ENCODE measurements around the gene GOSR1.
"Not testable (repeated sequence)": the region's sequence is repeated elsewhere in the genome, so short reads cannot be mapped to it uniquely, and the experiment has no call there.

Gene GOSR1

DNA sequence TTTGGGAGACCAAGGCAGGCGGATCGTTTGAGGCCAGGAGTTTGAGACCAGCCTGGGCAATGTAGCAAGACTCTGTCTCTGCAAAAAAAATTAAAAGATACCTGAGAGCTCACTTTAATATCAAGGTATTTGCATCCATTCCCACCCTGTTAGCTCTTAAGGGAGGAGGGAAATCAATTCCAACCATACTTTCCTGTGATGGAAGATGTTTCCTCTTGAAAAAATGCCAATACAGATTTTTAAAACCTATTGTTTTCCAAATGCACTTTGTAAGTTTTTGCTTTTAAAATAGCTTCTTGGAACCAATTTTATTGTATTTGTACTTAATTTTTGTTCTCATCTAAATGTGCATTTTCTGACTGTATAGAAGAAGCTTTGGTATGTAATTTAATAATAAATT lies 49.2 kb downstream of the GOSR1 start:
- TF ChIP-seq, protein P1, sequence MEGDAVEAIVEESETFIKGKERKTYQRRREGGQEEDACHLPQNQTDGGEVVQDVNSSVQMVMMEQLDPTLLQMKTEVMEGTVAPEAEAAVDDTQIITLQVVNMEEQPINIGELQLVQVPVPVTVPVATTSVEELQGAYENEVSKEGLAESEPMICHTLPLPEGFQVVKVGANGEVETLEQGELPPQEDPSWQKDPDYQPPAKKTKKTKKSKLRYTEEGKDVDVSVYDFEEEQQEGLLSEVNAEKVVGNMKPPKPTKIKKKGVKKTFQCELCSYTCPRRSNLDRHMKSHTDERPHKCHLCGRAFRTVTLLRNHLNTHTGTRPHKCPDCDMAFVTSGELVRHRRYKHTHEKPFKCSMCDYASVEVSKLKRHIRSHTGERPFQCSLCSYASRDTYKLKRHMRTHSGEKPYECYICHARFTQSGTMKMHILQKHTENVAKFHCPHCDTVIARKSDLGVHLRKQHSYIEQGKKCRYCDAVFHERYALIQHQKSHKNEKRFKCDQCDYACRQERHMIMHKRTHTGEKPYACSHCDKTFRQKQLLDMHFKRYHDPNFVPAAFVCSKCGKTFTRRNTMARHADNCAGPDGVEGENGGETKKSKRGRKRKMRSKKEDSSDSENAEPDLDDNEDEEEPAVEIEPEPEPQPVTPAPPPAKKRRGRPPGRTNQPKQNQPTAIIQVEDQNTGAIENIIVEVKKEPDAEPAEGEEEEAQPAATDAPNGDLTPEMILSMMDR (IDR thresholded peaks at IDR 0.05): no peak

DNA sequence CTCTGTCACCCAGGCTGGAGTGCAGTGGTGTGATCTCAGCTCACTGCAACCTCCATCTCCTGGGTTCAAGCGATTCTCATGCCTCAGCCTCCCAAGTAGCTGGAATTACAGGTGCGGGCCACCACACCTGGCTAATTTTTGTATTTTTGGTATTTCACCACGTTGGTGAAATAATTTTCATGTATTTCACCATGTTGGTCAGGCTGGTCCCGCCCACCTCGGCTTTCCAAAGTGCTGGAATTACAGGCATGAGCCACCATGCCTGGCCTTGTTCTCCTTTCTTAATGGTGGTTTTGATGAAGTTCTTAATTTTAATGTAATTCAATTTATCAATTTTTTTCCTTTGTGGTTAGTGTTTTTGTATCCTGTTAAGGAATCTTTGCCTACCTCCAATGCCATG lies 51.5 kb downstream of the GOSR1 start:
- H3K4me1 ChIP-seq: peaks cover 0 to 11% (median 8%) of the 10 kb centered on the region in 4 donors
- intact Hi-C loops (cut with DNase I; ENCODE audit: low total_unique reads); H3K27ac ChIP-seq; H3K4me3 ChIP-seq; DNase-seq; H3K27me3 ChIP-seq; H3K9me3 ChIP-seq: not testable (repeated sequence)
- H3K36me3 ChIP-seq: peaks cover 0 to 15% (median 0%) of the 10 kb centered on the region in 3 donors

More for the DNA sequence above, 49.2 kb downstream of the GOSR1 start:
- no peaks in the 10 kb centered on the region for H3K9me3 ChIP-seq
- DNase-seq: no peak
- no peaks in the 10 kb centered on the region for H3K27me3 ChIP-seq
- intact Hi-C loops (cut with DNase I; ENCODE audit: low total_unique reads): no loop called here
- no peak overlapping the region for H3K4me3 ChIP-seq
- H3K27ac ChIP-seq: no peak overlapping the region
- peaks cover 3 to 36% (median 22%) of the 10 kb centered on the region in 3 donors for H3K36me3 ChIP-seq
- peaks cover 0 to 11% (median 8%) of the 10 kb centered on the region in 4 donors for H3K4me1 ChIP-seq

DNA sequence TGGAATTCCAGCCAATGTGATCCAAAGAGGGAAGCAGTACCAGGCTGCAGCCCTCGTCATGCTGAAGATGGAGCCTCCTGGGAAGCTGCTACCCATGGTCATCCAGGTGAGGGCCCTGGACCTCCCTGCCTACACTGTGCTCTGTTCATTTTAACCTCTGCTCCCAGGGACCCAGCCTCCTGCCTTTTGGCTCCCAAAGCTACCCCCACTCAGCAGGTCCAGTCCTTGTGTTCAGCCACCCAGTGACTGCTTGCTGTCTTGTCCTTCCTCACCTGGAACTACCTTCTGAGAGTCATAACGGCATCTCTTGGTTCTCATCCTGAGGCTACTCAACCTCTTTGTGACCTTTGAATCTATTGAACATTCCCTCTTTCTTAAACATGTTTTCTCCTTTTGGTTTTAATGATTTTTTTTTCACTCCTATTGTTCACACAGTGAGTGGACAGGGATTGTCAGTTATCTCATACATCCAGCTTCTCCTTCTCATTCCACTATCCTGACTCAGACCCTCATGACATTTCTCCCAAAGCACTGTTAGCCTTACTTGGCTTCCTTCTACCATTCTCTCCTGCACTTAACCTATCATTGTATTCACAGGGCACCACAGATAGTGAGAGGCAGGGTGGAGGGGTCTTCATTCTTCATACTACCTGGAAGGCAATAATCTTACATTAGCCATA lies 53.3 kb downstream of the GOSR1 start:
- no peak overlapping the region for H3K4me3 ChIP-seq
- H3K9me3 ChIP-seq: no peaks in the 10 kb centered on the region
- H3K27ac ChIP-seq: no peak overlapping the region
- no peaks in the 10 kb centered on the region for H3K27me3 ChIP-seq
- intact Hi-C loops (cut with DNase I; ENCODE audit: low total_unique reads): no loop called here
- TF ChIP-seq, protein P1 (IDR thresholded peaks at IDR 0.05): no peak
- peaks cover 0 to 15% (median 0%) of the 10 kb centered on the region in 3 donors for H3K36me3 ChIP-seq
- no peak for DNase-seq
- no peaks in the 10 kb centered on the region for H3K4me1 ChIP-seq

DNA sequence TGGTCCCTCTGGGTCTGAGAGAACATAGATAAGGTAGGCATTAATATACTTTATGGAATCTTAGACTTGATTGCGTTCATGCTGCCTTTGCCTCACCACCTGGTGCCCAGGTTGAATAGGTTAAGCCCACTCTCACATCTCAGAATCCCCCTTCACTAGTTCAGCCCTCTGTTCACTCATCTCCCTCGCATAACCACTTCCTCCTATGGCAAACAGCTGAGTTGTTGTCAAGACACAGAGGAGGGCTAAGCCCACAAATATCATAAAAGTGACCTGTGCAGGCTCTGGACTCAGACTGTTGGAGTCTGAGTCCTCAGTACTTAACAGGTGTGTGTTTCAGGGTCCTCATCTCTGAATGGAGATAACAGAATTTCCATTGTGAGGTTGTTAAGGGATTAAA lies 55.7 kb downstream of the GOSR1 start:
- Histone ChIP-seq H3K27me3 (no peaks in the 10 kb centered on the region), H3K9me3 (no peaks in the 10 kb centered on the region), H3K36me3 (peaks cover 0 to 15% (median 0%) of the 10 kb centered on the region in 3 donors), H3K4me3 (no peak overlapping the region), H3K27ac (no peak overlapping the region), H3K4me1 (no peaks in the 10 kb centered on the region)
- no peak for DNase-seq
- intact Hi-C loops (cut with DNase I; ENCODE audit: low total_unique reads): no loop called here
- TF ChIP-seq, protein P1 (IDR thresholded peaks at IDR 0.05): no peak

DNA sequence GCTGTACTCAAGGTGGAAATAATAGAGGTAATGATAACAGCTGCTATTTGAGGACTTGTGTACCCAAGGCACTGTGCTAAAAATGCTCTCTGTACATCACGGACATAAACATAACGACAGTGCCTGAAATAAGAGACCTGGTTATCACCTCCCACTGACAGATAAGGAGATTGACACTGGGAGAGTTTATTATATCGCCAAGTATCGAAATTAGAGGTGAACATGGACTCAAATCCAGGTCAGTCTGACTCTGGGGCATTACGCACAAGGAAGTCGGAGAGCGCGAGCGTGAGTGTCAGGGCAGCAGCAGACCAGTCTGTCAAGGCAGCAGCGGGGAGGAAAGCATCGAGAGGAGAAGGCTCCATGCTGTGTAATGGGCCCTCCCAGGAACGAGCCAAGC lies 57.1 kb downstream of the GOSR1 start:
- no peak for DNase-seq
- H3K27me3 ChIP-seq: no peaks in the 10 kb centered on the region
- peaks cover 0 to 15% (median 0%) of the 10 kb centered on the region in 3 donors for H3K36me3 ChIP-seq
- H3K4me3 ChIP-seq: no peak overlapping the region
- H3K4me1 ChIP-seq: no peaks in the 10 kb centered on the region
- intact Hi-C loops (cut with DNase I; ENCODE audit: low total_unique reads): no loop called here
- H3K9me3 ChIP-seq: no peaks in the 10 kb centered on the region
- H3K27ac ChIP-seq: no peak overlapping the region
- TF ChIP-seq, protein P1 (IDR thresholded peaks at IDR 0.05): no peak

DNA sequence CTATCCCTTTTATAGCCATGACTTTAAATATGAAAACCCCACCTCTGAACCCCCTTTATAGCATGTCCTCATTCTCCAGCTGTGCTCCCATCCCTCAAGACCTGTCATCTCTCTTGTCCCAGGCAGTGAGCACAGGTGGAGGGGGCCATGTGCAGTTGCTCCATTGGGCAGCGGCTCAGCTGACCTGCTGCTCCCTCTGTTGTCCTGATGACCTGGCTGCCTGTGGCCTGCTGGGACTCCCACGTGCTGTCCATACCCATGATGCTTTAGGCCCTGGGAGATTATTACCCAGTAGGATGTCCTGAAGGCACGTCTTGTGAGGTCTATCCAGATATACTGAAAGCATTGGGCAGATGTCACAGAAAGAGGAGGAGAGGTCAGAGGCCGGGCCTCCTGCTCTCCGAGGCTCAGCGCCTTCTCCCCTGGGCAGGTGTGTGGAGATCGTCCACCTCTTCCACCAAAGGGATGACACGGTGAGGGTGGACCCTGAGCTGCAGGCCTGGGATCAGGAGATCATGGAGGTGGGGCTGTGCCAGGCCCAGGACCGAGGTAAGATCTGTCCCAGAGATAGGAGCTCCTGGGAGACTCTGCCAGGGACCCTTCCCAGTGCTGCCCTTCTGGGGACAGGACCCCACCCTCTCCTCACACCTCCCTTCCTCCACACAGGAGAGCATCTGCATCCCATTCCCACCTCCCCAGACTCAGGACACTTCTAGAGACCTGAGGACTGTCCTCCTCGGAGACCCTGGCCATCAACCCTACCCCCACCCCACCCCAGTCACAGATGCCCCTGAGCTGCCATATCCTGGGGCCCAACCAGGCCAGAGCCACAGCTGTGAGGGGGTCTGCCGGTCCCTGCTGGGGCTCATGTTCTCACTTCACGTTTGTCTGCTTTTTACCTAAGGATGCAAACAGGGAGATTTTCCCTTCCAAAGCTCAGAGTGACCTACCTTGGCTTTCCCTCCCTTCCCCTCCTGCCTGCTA lies 58.0 kb downstream of the GOSR1 start:
- peaks cover 0 to 13% (median 0%) of the 10 kb centered on the region in 3 donors for H3K36me3 ChIP-seq
- no peak overlapping the region for H3K4me3 ChIP-seq
- intact Hi-C loops (cut with DNase I; ENCODE audit: low total_unique reads): no loop called here
- no peak overlapping the region for H3K27ac ChIP-seq
- TF ChIP-seq, protein P1 (IDR thresholded peaks at IDR 0.05): no peak
- H3K4me1 ChIP-seq: no peaks in the 10 kb centered on the region
- no peak for DNase-seq
- H3K9me3 ChIP-seq: no peaks in the 10 kb centered on the region
- H3K27me3 ChIP-seq: no peaks in the 10 kb centered on the region

DNA sequence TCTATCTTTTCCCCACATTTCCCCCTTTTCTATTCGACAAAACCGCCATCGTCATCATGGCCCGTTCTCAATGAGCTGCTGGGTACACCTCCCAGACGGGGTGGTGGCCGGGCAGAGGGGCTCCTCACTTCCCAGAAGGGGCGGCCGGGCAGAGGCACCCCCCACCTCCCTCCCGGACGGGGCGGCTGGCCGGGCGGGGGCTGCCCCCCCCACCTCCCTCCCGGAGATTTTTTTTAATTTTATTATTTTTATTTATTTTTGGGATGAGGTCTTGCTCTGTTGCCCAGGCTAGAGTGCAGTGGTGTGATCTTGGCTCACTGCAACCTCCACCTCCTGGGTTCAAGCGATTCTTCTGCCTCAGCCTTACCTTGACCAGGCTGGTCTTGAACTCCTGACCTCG lies 59.6 kb downstream of the GOSR1 start:
- DNase-seq; H3K4me3 ChIP-seq; intact Hi-C loops (cut with DNase I; ENCODE audit: low total_unique reads); H3K27me3 ChIP-seq; H3K9me3 ChIP-seq; H3K27ac ChIP-seq; H3K4me1 ChIP-seq; H3K36me3 ChIP-seq: not testable (repeated sequence)

DNA sequence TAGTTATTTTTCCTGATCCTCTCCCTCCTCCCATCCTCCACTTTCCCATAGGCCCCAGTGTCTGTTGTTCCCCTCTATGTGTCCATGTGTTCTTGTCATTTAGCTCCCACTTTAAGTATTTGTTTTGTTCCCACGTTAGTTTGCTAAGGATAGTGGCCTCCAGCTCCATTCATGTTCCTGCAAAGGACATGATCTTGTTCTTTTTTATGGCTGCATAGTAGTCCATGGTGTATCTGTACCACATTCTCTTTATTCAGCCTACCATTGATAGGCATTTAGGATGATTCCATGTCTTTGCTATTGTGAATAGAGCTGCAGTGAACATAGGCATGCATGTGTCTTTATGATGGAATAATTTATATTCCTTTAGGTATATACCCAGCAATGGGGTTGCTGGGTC lies 60.5 kb downstream of the GOSR1 start:
- H3K36me3 ChIP-seq; H3K9me3 ChIP-seq; H3K4me3 ChIP-seq; H3K27ac ChIP-seq; H3K4me1 ChIP-seq; H3K27me3 ChIP-seq; DNase-seq; intact Hi-C loops (cut with DNase I; ENCODE audit: low total_unique reads): not testable (repeated sequence)

Data from tibial artery (tissue), 4 donors.